ENCODE measurements around the gene UBAP1L.
"Not testable (repeated sequence)": the region's sequence is repeated elsewhere in the genome, so short reads cannot be mapped to it uniquely, and the experiment has no call there.

The UBAP1L gene

DNA sequence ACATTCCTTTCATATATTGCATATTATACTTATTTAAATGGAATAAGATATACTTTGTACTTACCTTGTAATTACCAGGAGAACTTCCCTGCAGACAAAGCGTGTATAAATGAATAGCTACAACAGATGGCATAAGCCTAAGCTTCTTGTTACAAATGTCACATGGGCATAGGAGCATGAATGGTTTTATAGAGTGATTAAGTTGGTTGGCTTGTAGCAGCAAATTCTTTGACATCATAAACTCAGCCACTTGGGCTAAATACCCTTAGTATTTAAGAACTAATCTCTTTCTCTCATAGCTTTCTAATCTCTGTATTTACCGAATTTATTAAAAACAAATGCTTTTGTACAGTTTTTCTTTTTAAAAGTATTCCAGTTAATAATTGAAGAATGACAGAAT lies at the start of gene UBAP1L:
TSS of gene UBAP1L (minus strand) at position 115 of the 400 bp plus-strand sequence. CDS start 8,985 bp downstream, outside the sequence.
- DNase-seq, result no peak

DNA sequence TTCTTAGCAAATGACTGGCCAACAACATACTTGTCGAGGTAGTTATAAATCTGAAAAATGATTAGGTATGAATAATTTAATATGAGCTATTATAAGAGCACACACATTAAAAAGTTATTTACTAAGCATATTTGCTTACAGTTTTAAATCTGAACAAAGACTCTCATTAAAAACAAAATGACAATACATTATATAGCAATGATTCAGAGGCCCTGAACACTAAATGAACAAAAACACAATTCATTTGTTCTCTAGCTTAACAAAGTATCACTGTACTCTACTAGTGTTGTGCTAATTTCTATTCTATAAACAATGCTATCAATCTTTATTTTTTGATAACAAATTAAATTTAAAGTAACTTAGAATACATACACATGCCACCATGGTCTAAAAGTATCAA lies 49.1 kb upstream of the UBAP1L start:
- DNase-seq, result no peak

DNA sequence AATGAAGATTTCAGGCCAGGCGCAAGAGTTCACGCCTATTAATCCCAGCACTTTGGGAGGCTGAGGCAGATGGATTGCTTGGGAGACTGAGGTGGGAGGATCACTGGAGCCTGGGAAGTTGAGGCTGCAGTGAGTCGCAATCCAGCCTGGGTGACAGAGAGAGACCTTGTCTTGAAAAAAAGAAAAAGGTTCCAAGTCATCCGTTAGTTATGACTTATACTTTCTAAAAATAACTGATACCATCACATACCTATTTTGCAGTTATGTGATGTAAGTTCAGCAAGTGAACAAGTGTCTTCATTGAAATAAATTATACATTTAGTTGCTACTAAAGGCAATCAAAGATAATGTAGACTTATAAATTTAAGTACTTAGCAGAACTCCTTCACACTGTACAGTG lies 48.0 kb upstream of the UBAP1L start:
- no peak for DNase-seq

DNA sequence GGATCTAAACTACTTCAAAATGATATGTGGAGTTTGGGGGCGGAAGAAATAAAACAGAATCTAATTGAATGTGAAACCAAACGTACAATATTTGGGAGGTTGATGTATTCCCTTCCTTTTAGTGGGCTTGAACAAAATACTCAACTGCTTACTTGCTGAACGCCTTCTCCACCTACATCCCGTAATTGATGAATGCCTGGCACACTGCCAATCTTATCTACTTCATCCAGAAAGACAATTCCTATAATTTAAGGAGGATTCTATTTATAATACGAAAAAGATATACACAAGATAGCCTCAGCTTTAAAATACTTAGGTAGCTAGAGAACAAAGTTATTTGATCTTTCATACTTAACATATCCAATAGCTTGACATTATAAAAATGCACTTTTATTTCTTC lies 41.7 kb upstream of the UBAP1L start:
- no peak for DNase-seq

DNA sequence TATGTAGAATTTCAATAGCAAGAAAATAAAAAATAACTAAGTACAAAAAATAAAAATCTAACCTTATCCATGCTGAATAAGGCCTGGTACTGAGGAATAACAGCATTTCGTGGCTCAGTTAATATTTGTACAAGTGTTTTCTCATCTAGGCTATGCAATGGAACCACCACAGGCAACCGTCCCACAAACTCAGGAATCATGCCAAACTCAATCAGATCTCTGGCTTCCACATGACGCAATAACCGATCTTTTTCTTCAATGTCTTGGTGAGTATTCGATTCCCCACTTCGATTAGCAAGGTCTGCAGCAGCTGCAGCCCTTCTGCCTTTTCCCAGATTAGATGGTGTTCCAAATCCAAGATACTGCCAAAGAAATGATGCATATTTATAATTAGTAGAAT lies 39.7 kb upstream of the UBAP1L start:
- DNase-seq, result no peak

DNA sequence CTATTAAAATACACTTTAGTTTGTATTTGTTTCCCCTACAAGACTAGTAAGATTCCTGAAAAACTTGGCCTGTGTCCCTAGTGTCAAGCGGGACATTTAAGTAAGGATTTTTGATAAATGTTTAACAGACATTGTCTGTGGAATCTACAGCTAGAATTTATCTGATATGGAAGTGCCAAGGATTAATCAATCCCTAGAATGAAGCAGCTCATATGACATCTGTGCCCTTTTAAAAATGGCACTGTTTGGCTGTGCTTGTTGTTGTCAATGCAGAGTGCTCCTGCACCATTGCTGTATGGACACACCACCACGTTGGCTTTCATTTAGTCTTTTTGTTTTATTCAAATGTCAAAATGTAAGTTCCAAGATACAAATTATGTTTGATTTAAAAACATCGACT lies 32.9 kb upstream of the UBAP1L start:
- no peak for DNase-seq

DNA sequence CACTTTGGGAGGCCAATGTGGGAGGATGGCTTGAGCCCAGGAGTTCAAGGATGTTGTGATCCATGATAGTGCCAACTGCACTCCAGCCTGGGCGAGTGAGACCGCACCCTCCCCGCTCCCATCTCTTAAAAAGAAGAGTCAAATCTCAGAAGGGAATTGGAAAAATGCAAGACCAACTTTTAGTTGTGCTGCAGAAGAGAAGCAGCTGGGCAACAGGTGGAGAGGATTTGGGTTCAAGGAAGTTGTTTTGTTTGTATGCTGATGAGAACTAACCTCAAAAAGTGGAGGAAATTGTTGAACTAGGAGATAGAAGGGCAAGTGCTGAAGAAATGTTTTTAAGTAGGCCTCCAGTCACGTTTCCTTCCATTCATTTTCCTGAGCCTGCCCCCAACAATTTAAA lies 31.4 kb upstream of the UBAP1L start:
- no peak for DNase-seq

DNA sequence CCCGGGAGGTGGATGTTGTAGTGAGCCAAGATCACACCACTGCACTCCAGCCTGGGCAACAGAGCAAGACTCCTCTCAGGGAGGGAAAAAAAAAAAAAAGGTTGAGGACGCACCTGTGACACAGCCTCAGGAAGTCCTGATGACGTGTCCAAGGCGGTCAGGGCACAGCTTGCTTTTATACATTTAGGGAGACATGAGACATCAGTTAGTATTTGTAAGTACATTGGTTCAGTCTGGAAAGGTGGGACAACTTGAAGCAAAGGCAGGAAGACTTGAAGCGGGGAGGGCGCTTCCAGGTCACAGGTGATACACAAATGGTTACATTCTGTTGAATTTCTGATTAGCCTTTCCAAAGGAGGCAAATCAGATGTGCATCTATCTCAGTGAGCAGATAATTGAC lies 23.6 kb upstream of the UBAP1L start:
- DNase-seq, result not testable (repeated sequence)

DNA sequence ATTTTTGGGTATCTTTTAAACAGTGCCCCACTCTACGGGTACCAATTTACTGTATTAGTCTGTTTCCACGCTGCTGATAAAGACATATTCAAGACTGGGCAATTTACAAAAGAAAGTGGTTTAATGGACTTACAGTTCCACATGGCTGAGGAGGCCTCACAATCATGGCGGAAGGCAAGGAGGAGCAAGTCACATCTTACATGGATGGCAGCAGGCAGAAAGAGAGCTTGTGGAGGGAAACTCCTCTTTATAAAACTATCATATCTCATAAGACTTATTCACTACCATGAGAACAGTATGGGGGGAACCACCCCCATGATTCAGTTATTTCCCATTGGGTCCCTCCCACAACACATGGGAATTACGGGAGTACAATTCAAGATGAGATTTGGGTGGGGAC lies 22.9 kb upstream of the UBAP1L start:
- not testable (repeated sequence) for DNase-seq

DNA sequence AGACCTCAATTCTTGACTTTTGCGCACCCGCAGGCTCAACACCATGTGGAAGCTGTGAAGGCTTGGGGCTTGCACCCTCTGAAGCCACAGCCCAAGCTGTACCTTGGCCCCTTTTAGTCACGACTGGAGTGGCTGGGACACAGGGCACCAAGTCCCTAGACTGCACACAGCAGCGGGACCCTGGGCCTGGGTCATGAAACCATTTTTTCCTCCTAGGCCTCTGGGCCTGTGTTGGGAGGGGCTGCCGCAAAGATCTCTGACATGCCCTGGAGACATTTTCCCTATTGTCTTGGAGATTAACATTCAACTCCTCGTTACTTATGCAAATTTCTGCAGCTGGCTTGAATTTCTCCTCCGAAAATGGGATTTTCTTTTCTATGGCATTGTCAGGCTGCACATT lies 22.1 kb upstream of the UBAP1L start:
- not testable (repeated sequence) for DNase-seq

DNA sequence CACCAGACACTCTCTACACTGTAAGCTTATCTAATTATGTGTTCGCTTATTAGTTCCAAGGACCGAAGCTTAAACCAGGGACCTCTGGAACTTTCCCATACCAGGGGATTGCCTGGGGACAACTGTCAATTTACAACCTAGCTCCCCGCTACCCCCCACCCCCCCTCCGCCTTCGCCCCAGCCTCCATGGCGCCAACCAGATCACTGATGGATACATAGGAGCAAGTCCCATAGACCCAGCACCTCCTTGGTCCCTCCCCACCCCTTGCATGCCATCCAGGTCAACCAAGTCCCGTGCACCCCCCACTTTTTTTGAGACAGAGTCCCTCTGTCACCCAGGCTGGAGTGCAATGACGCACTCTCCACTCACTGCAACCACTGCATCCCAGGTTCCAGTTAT lies 19.5 kb upstream of the UBAP1L start:
- no peak for DNase-seq

DNA sequence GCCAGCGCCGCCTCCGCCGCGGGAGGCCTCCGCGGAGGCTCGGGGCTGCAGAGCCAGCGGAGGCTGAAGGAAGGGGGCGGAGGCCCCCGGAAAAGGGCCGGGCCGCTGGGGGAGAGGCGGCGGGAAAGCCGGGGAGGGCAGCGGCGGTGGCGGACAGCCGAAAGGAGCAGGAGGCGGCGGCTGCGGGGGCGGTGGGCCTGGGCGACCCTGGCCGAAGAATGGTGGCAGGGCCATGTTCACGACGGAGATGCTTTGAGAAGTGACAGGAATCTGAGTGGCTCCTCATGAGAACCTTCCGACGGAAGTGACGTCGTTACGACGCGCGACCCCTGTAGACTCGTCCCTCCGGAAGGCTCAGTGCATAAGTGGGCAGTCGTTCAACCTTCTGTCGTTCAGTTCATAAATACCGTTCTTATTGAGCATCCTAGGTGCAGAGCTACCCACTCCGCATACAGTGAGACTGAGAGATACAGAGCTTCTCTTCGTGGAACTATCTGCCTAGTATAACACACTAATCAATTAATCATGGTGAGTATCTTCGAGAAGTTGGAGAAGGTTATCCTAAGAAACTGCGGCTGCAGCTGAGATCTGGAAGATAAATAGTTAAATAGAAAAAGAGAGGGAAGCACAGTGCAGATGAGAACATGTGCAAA lies 18.7 kb upstream of the UBAP1L start, which contains the start of gene PDCD7:
TSS of gene PDCD7 (minus strand) at position 261 of the 653 bp plus-strand sequence. CDS start at position 234, 27 bp downstream.
- DNase-seq, result peak; percentile 57 to 64

DNA sequence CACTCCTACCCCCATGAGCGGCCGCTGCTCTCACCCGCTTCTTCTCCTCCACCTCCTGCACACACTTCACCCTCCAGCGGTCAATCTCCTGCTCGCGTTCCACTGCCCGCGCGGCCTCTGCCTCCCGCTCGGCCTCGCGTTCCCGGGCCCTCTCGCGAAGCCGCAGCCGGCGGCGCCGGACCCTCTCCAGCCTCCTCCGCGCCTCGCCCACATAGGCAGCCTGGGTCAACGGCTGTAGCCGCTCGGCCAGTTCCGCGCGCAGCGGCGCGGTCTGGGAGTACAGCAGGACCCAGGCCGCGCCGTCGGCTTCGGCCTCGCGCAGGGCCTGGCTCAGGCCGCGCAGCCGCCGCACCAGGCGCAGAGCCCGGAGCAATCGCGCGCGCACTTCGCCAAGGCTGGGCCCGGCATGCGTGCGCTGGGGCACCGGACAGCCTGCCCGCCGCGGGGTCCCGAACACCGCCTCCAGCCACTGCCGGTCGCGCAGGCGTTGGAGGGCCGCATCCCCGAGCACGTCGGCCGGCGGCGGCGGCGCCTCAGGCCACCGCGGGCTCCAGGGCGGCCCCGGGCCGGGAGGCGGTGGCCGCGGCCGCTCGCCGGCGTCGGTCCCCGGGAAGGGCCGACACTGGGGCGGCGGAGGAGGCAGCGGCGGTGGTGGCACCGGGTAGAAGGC lies 18.0 kb upstream of the UBAP1L start:
- DNase-seq, result no peak

DNA sequence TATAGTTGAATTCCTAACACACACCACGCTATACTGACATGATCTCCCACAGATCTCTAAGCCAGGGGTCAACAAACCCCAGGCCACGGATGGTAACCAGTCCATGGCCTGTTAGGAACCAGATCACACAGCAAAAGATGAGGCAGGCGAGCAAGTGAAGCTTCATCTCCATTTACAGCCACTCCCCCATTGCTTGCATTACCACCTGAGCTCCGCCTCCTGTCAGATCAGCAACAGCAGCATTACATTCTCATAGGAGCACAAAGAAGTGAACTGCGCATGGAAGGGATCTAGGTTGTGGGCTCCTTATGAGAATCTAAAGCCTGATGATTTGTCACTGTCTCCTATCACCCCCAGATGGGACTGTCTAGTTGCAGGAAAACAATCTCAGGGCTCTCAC lies 15.9 kb upstream of the UBAP1L start:
- no peak for DNase-seq

DNA sequence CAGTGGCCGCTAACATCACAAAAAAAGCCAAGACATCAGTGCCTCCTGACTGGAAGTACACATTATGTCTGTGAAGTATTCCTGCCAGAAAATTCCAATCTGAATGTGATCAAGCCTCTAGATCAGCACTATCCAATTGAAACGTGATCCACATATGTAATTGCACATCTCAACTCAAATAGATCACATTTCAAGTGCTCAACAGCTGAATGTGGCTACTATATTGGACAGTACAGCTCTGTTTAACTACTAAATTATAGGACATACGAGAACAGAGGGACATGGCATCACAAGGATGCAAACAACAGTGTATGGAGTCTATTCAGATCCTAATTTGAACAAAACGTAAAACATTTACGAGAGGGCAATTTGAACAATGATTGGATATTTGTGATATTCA lies 542 bp upstream of the UBAP1L start:
- DNase-seq, result no peak

DNA sequence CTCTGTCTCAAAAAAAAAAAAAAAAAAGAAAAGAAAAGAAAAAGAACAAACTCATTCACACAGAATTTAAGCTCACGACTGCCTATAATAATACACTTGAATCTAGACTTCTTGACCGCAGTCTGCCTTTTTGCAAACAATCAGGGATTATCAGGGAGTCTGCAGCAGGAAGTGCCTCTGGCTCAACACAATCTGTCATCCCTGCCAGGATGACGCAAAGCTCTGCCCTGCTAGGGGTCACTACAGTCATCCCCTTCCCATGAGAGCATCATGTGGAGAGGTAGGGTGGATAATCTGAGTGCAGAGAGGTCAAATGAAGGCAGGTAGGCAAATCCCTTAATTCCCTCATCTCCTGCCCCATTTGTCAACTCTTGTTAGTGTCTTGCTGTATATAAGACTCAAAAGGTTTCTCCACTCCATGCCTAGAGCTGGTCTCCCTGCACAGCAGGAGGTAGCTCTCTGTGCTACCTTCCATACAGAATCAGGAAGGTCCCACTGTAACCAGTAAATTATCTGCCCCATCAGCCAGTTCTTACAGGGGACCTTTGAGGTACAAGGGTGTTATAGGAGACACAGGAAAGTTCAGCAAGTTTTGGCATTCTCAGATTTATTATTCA lies 4.2 kb downstream of the UBAP1L start:
- no peak for DNase-seq

DNA sequence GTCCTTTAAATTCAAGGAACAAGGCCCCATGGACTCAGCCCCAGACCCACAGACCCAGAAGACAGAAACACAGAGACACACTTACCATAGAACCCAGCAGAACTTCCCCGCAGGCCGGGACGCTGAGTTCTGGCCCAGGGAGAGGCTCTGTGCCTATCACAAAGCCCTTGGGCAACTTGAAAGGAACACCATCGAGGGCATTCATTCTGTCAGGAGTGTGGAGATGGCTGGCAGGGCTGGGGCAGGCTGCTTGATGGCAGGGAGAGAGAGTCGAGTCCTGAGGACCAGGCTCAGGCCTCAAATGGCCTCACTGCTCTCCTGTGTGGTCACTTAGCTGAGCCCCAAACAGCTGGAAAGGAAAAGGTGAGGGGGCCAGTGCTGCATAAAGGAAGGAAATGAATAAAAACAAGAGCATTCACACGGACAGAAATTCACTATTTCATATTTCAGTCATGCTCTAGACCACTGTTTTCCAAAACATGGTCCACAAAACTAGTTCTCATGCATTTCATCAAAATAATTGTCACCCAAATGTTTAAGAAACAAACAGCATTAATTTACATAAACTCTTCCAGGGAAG lies 8.9 kb downstream of the UBAP1L start:
- no peak for DNase-seq

DNA sequence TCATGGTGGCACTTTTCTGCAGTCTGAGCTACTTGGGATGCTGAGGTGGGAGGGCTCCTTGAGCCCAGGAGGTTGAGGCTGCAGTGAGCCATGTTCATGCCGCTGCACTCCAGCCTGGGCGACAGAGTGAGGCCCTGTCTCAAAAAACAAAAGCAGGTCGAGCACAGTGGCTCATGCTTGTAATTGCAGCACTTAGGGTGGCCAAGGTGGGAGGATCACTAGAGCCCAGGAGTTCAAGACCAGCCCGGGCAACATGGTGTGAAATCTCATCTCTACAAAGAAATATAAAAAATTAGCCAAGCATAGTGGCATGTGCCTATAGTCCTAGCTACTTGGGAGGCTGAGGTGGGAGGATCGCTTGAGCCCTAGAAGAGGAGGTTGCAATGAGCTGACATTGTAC lies 10.0 kb downstream of the UBAP1L start:
- no peak for DNase-seq

DNA sequence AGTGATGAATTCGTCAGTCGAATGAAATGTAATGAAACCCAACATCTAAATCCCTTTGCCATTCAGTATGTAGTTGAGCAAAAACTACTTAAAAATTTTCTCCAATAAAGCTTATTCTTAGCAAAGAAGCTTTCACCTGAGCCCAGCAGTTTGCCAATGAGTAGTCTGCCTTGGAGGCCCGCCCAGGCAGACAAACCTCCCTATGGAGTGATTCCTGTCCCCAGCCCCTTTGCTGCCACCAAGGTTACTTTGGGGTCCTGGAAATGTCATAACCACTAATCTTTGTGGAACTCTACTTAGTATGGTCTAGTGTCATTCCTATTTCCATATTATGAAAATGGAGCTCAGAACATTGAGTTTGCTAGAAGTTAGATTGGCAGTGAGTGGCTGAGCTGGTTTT lies 12.1 kb downstream of the UBAP1L start:
- DNase-seq, result no peak

DNA sequence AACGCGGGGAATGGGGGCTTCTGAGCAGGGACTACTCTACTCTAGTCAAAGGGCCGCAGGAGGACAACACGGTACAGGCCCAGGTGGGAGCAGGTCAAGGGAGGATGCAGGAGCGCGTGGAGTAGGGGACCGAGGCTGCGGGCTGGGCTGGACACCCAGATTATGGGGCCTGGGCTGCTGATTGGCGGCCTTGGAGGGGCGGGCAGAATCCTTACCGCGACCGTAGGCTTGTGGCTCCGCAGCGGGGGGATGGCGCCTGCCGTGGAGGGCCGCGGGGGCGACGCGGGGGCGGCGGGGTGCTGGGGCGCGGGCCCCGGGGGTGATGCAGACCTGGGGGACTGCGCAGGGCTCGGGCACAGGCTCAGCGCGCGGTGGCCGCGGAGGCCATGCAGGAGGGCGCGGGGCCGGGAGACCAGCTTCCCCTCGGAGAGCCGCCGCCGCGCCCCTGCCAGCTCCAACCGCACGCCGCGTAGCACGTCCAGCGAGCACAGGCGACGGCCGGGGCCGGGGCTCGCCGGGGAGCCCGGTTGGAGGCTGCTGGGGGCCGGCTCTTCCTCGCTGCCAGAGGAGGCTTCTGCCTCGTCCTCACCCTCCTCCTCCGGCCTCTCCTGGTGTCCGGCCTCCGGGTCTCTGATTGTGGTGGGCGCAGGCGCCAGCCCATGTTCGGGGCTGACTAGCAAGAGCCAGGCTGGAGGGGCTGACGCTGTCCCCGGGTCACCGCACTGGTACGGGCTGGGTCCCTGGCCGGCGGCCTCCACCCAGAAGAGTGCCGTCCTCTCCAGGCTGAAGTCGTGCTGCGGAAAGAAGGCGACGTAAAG lies 12.9 kb downstream of the UBAP1L start:
- no peak for DNase-seq

DNA sequence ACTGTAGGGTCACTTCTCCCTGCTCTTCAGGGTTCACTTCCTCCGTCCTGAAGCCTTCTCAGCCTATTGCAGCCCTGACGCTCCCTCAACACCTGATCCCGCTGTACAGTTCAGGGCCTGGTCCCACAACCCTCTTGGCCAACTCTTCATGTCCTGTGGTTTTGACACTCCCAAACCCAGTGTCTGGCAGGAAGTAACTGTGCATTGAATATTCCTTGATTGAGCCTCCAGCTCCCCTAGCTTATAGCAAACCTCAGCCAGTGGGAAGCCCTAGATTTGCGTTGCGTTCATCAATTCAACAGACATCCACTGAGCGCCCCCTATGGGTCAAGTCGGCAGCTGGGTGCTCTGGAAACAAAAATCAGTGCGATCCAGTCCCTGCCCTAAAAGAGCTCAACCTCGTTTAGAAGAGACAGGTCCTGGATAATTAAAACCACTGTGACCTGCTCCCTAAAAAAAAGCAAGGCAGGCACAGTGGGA lies 13.5 kb downstream of the UBAP1L start:
- no peak for DNase-seq

DNA sequence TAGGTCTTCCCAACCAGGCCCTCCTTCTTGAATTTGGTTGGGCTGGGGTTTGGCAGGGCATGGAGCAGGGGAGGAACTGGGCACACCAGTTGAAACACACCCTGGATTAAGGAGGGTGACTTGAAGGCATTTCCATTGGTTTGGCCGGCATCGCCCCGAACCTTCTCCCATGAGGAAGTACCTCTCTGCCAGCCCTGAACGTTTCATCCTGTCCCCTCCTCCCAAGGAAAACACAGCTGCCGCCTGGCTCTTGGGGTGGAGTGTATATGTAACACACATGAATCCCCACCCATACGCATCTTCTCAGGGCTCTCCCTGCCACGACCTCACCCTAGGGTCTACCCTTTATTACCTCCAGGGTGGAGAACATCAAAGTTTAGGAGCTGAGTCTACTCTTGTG lies 14.6 kb downstream of the UBAP1L start:
- DNase-seq, result no peak

DNA sequence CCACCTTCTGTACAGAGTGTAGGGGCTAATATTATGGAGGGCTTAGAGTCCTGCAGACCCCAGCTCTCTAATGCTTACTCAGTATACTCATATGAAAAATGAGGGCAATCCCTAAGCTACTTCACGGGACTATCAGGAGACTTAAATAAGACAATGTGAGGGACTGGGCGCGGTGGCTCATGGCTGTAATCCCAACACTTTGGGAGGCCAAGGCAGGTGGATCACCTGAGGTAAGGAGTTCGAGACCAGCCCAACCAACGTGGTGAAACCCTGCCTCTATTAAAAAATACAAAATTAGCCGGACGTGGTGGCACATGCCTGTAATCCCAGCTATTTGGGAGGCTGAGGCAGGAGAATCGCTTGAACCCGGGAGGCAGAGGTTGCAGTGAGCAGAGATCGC lies 15.2 kb downstream of the UBAP1L start:
- DNase-seq, result not testable (repeated sequence)
